HEK293 (cell line): ENCODE results near the gene AGXT.

Experiments
- AEBP2 ChIP-seq: fragments of 450-650 bp; formaldehyde crosslinking; IDR thresholded peaks from 2 replicates; pipeline ENCODE4 v1.5.1; 2016; ENCODE audit warnings: missing biosample characterization, missing genetic modification characterization, borderline replicate concordance
- EGR2 ChIP-seq: fragments of 450-650 bp; formaldehyde crosslinking; IDR thresholded peaks from 2 replicates; pipeline ENCODE4 v1.5.1; 2016; ENCODE audit warnings: low read depth, missing biosample characterization, missing genetic modification characterization
- HOXA7 ChIP-seq: sonication (generic); formaldehyde crosslinking; IDR thresholded peaks from 2 replicates; pipeline ENCODE4 v1.8.1; 2022; ENCODE audit warnings: missing genetic modification reagents, borderline replicate concordance
- INSM2 ChIP-seq: fragments of 450-650 bp; formaldehyde crosslinking; IDR thresholded peaks from 2 replicates; pipeline ENCODE4 v1.5.1; 2016; ENCODE audit warnings: missing biosample characterization, missing genetic modification characterization
- KLF1 ChIP-seq: fragments of 450-650 bp; formaldehyde crosslinking; IDR thresholded peaks from 2 replicates; pipeline ENCODE4 v1.5.1; 2016; ENCODE audit warnings: missing biosample characterization, missing genetic modification characterization
- KLF9 ChIP-seq: fragments of 450-650 bp; formaldehyde crosslinking; IDR thresholded peaks from 2 replicates; pipeline ENCODE4 v1.5.1; 2016; ENCODE audit warnings: missing biosample characterization, missing genetic modification characterization, low read depth
- MEIS1 ChIP-seq: sonication (generic); formaldehyde crosslinking; IDR thresholded peaks from 2 replicates; pipeline ENCODE4 v1.8.1; 2022; ENCODE audit warnings: missing genetic modification reagents, mild to moderate bottlenecking, borderline replicate concordance
- TSHZ1 ChIP-seq: fragments of 450-650 bp; formaldehyde crosslinking; IDR thresholded peaks from 2 replicates; pipeline ENCODE4 v1.5.1; 2016; ENCODE audit warnings: missing biosample characterization, missing genetic modification characterization, borderline replicate concordance
- ZBTB11 ChIP-seq: fragments of 450-650 bp; formaldehyde crosslinking; conservative IDR thresholded peaks from 2 replicates; pipeline ENCODE4 v1.5.1; 2016; ENCODE audit warnings: low read depth, missing biosample characterization, missing genetic modification characterization
- ZBTB17 ChIP-seq: fragments of 450-650 bp; formaldehyde crosslinking; IDR thresholded peaks from 2 replicates; pipeline ENCODE4 v1.5.1; 2016; ENCODE audit warnings: missing biosample characterization, missing genetic modification characterization
- ZNF398 ChIP-seq: fragments of 450-650 bp; formaldehyde crosslinking; IDR thresholded peaks from 2 replicates; pipeline ENCODE4 v1.5.1; 2017; ENCODE audit warnings: missing biosample characterization, missing genetic modification characterization
- ZNF433 ChIP-seq: fragments of 450-650 bp; formaldehyde crosslinking; IDR thresholded peaks from 2 replicates; pipeline ENCODE4 v1.5.1; 2016; ENCODE audit warnings: missing biosample characterization, missing genetic modification characterization, low read depth
- ZNF518A ChIP-seq: fragments of 450-650 bp; formaldehyde crosslinking; conservative IDR thresholded peaks from 2 replicates; pipeline ENCODE4 v1.5.1; 2016; ENCODE audit warnings: low read depth, missing biosample characterization, missing genetic modification characterization
- ZNF530 ChIP-seq: fragments of 450-650 bp; formaldehyde crosslinking; IDR thresholded peaks from 2 replicates; pipeline ENCODE4 v1.5.1; 2016; ENCODE audit warnings: low read depth, missing biosample characterization, missing genetic modification characterization
- ZNF558 ChIP-seq: fragments of 450-650 bp; formaldehyde crosslinking; IDR thresholded peaks from 2 replicates; pipeline ENCODE4 v1.5.1; 2016; ENCODE audit warnings: missing biosample characterization, missing genetic modification characterization
- ZNF639 ChIP-seq: fragments of 450-650 bp; formaldehyde crosslinking; IDR thresholded peaks from 2 replicates; pipeline ENCODE4 v1.5.1; 2016; ENCODE audit warnings: missing biosample characterization, missing genetic modification characterization
- ZNF76 ChIP-seq: fragments of 450-650 bp; formaldehyde crosslinking; IDR thresholded peaks from 2 replicates; pipeline ENCODE4; 2016; ENCODE audit warnings: low read depth, missing biosample characterization, missing genetic modification characterization, borderline replicate concordance
- ZNF768 ChIP-seq: fragments of 450-650 bp; formaldehyde crosslinking; IDR thresholded peaks from 2 replicates; pipeline ENCODE4 v1.5.1; 2018; ENCODE audit warnings: missing biosample characterization, mild to moderate bottlenecking, missing genetic modification characterization
- ZSCAN4 ChIP-seq: fragments of 450-650 bp; formaldehyde crosslinking; IDR thresholded peaks from 2 replicates; pipeline ENCODE4 v1.5.1; 2017; ENCODE audit warnings: missing biosample characterization, missing genetic modification characterization

The AGXT gene

GRCh38 chr2:240916571-240917008 lies 48.0 kb downstream of the AGXT start (continued):
- no peak for TF ChIP-seq ZNF518A (tag by site-specific recombination)
- no peak for TF ChIP-seq ZSCAN4 (tag by site-specific recombination)
- peak; percentile 74 for TF ChIP-seq KLF1 (tag by site-specific recombination)
- no peak for TF ChIP-seq ZNF530 (tag by site-specific recombination)
- no peak for TF ChIP-seq ZNF639 (tag by site-specific recombination)
- peak; percentile 41; the same call in 1 of the 2 replicates for TF ChIP-seq ZNF76
- TF ChIP-seq ZNF398 (tag by site-specific recombination) = no peak
- TF ChIP-seq KLF9 (tag by site-specific recombination) = peak; percentile 50
- TF ChIP-seq ZBTB17 (tag by site-specific recombination) = peak; percentile 25; the same call in 1 of the 2 replicates
- TF ChIP-seq AEBP2 = no peak
- TF ChIP-seq ZBTB11 (tag by site-specific recombination) = no peak
- TF ChIP-seq TSHZ1 = no peak
- no peak for TF ChIP-seq INSM2 (tag by site-specific recombination)
- no peak for TF ChIP-seq ZNF558 (tag by site-specific recombination)
- TF ChIP-seq ZNF433 = no peak
- TF ChIP-seq EGR2 (tag by site-specific recombination) = no peak
- no peak for TF ChIP-seq HOXA7 (CRISPR knock-in tag)
- TF ChIP-seq MEIS1 (CRISPR knock-in tag) = no peak
- no peak for TF ChIP-seq ZNF768 (tag by site-specific recombination)
